Measurements from ENCODE around the gene DYNC1I1. TPM values are rescaled to one million over a fixed set of nuclear protein-coding genes. Genes with fewer than 3 reads are reported as not detected.

DYNC1I1 gene
- total RNA-seq, 1 donor from 2014 or later = not detected

GRCh38 chr7:95737828-95738505, 34.4 kb upstream of the DYNC1I1 start:
- no peak for FAIRE-seq
- TF ChIP-seq CTCF (IDR thresholded peaks at IDR 0.05; ENCODE audit: insufficient read depth, low read length, severe bottlenecking) = no peak
- Histone ChIP-seq H3K36me3 (ENCODE audit: control insufficient read depth, insufficient read depth, low read length) (no peaks in the 10 kb centered on the region), H3K4me3 (ENCODE audit: low read depth, low read length) (no peak overlapping the region), H3K27me3 (ENCODE audit: control insufficient read depth, insufficient read depth, low read length) (peaks cover 2% of the 10 kb centered on the region)
- no peak for DNase-seq (ENCODE audit: low read depth)

- DNase-seq (ENCODE audit: low read depth) = no peak
- Histone ChIP-seq H3K4me3 (ENCODE audit: low read depth, low read length) (no peak overlapping the region), H3K27me3 (ENCODE audit: control insufficient read depth, insufficient read depth, low read length) (no peaks in the 10 kb centered on the region), H3K36me3 (ENCODE audit: control insufficient read depth, insufficient read depth, low read length) (no peaks in the 10 kb centered on the region)
- FAIRE-seq = no peak
- TF ChIP-seq CTCF (IDR thresholded peaks at IDR 0.05; ENCODE audit: insufficient read depth, low read length, severe bottlenecking) = no peak
These were observed 23.3 kb upstream of the DYNC1I1 start for GRCh38 chr7:95749044-95749443.

GRCh38 chr7:95749515-95749914, 22.8 kb upstream of the DYNC1I1 start:
- no peak for TF ChIP-seq CTCF (IDR thresholded peaks at IDR 0.05; ENCODE audit: insufficient read depth, low read length, severe bottlenecking)

GRCh38 chr7:95753440-95753839, 18.9 kb upstream of the DYNC1I1 start:
- Histone ChIP-seq H3K36me3 (ENCODE audit: control insufficient read depth, insufficient read depth, low read length) (no peaks in the 10 kb centered on the region), H3K4me3 (ENCODE audit: low read depth, low read length) (no peak overlapping the region), H3K27me3 (ENCODE audit: control insufficient read depth, insufficient read depth, low read length) (no peaks in the 10 kb centered on the region)
- TF ChIP-seq CTCF (IDR thresholded peaks at IDR 0.05; ENCODE audit: insufficient read depth, low read length, severe bottlenecking) = no peak
- DNase-seq (ENCODE audit: low read depth) = no peak
- FAIRE-seq = no peak

More at GRCh38 chr7:95749515-95749914, 22.8 kb upstream of the DYNC1I1 start:
- Histone ChIP-seq H3K36me3 (ENCODE audit: control insufficient read depth, insufficient read depth, low read length) (no peaks in the 10 kb centered on the region), H3K27me3 (ENCODE audit: control insufficient read depth, insufficient read depth, low read length) (no peaks in the 10 kb centered on the region), H3K4me3 (ENCODE audit: low read depth, low read length) (no peak overlapping the region)
- DNase-seq (ENCODE audit: low read depth) = no peak
- FAIRE-seq = no peak

GRCh38 chr7:95755277-95755934, 16.9 kb upstream of the DYNC1I1 start:
- Histone ChIP-seq H3K36me3 (ENCODE audit: control insufficient read depth, insufficient read depth, low read length) (no peaks in the 10 kb centered on the region), H3K27me3 (ENCODE audit: control insufficient read depth, insufficient read depth, low read length) (no peaks in the 10 kb centered on the region), H3K4me3 (ENCODE audit: low read depth, low read length) (no peak overlapping the region)
- FAIRE-seq (no peak), DNase-seq (ENCODE audit: low read depth) (no peak)
- no peak for TF ChIP-seq CTCF (IDR thresholded peaks at IDR 0.05; ENCODE audit: insufficient read depth, low read length, severe bottlenecking)

Data from bronchial epithelial cell (primary cell).